ENCODE measurements around the gene NYAP1. TPM values are rescaled to one million over a fixed set of nuclear protein-coding genes. Genes with fewer than 3 reads are reported as not detected.

NYAP1 gene
- total and polyA plus RNA-seq, 2 of the 8 experiments (the other 6 are each of a cell fraction or from before 2014, with no cell fraction given): 1.9 to 4.6 TPM

DNA sequence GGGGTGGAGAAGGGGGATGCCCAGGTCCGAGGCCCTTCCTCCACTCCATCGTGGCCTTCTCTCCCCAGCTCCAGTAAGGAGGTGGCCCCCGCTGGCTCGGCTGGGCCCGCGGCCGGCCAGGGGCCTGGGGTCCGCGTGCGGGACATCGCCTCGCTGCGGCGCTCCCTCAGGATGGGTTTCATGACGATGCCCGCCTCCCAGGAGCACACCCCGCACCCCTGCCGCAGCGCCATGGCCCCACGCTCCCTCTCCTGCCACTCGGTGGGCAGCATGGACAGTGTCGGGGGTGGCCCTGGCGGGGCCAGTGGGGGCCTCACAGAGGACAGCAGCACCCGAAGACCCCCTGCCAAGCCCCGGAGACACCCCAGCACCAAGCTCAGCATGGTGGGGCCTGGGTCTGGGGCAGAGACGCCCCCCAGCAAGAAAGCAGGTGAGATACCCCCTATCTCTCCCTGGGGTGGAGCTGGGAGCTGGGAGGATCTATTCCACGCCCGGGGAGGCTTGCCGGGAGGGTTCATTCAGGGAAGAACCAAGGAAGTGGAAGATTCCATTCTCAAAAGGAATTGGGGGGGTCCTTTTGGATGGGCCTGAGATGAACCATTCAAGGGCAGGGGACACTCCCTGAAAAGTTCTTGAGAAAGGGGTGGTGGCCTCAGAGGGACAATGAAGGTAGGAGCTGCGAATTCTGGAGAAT, 3.2 kb downstream of the NYAP1 start:
- no peaks in the 10 kb centered on the region; a peak in 1 of 4 replicates for H3K79me2 ChIP-seq (ENCODE audit: control insufficient read depth in 1 of 2, insufficient read depth in 2 of 2, low read length in 2 of 2)
- H3K79me1 ChIP-seq (ENCODE audit: low read depth, low read length): no peaks in the 10 kb centered on the region
- H3K9me3 ChIP-seq (ENCODE audit: insufficient read depth in 2 of 2, low read depth in 1 of 2, low read length in 1 of 2): no peaks in the 10 kb centered on the region
- no peak overlapping the region for H2BK120ac ChIP-seq (replicated peaks; ENCODE audit: low read depth, low read length)
- no peak overlapping the region for H2BK15ac ChIP-seq (ENCODE audit: low read length)
- H3K27me3 ChIP-seq (replicated peaks in 1 of 4; ENCODE audit: control insufficient read depth in 3 of 4, extremely low read depth in 1 of 4, insufficient read depth in 3 of 4, low read length in 3 of 4): no peaks in the 10 kb centered on the region
- H2BK12ac ChIP-seq (ENCODE audit: low read depth, low read length): 0 out of 2 replicates have a peak overlapping the region, but pooled peaks have one; percentile 39
- H3K9ac ChIP-seq (replicated peaks in 1 of 4; ENCODE audit: extremely low read depth in 1 of 4, low read depth in 3 of 4, low read length in 3 of 4): no peak overlapping the region; a peak in 1 of 7 replicates
- H4K8ac ChIP-seq (ENCODE audit: extremely low read depth, insufficient read depth, low read length): peak overlapping the region; percentile 19; the same call in 1 of the 2 replicates
- 0 out of 4 replicates have a peak overlapping the region, but pooled peaks of 1 of the 2 experiments have one; percentile 11 for H3K4me2 ChIP-seq (ENCODE audit: insufficient read depth in 1 of 2, low read depth in 2 of 2, low read length in 2 of 2)
- no peak overlapping the region for H2AFZ ChIP-seq (ENCODE audit: low read length)
- peaks cover 8% of the 10 kb centered on the region; the same call in 1 of the 2 replicates for H3K23me2 ChIP-seq (ENCODE audit: low read depth, low read length)
- no peak overlapping the region for H2AK5ac ChIP-seq (ENCODE audit: low read depth, low read length)
- H2BK20ac ChIP-seq (ENCODE audit: low read length): no peak overlapping the region
- ChIA-PET CTCF (ENCODE audit: partially characterized antibody) (interaction anchor here (0.8 to 2.3 kb wide), 7 partner anchors 10 to 77 kb away, joined by 3 to 6 read pairs (median 3); no protein-coding TSS in a partner anchor), POLR2A (ENCODE audit: partially characterized antibody) (interaction anchor here (1.0 to 2.1 kb wide), 5 partner anchors 58 to 365 kb away, joined by 3 to 6 read pairs (median 3); partner anchors contain the start of genes MEPCE, SLC12A9 and ZCWPW1)
- peaks cover 0 to 7% of the 10 kb centered on the region in 2 experiments for H4K20me1 ChIP-seq (replicated peaks in 1 of 2; ENCODE audit: control insufficient read depth in 1 of 2, insufficient read depth in 2 of 2, low read length in 2 of 2)
- H3K27ac ChIP-seq (ENCODE audit: low read depth, low read length): no peak overlapping the region
- no peak overlapping the region for H3K4me3 ChIP-seq (ENCODE audit: extremely low read depth in 1 of 4, insufficient read depth in 2 of 4, low read depth in 3 of 4, low read length in 4 of 4)
- peaks cover 2 to 22% (median 14%) of the 10 kb centered on the region in 4 experiments for H3K4me1 ChIP-seq (replicated peaks in 1 of 4; ENCODE audit: control insufficient read depth in 3 of 4, insufficient read depth in 4 of 4, low read length in 3 of 4)
- no peak overlapping the region for H3K18ac ChIP-seq (ENCODE audit: extremely low read depth, low read length)
- FAIRE-seq (no peak), DNase-seq (ENCODE audit: low read depth in 1 of 2, low spot score in 2 of 2) (no peak)
- peaks cover 0 to 9% (median 0%) of the 10 kb centered on the region in 4 experiments; a peak in 3 of 8 replicates for H3K36me3 ChIP-seq (ENCODE audit: control insufficient read depth in 2 of 4, insufficient read depth in 4 of 4, low read length in 3 of 4)
- H2BK5ac ChIP-seq (ENCODE audit: low read depth, low read length): no peak overlapping the region
- no peak overlapping the region for H3K23ac ChIP-seq (ENCODE audit: insufficient read length)
- no peak overlapping the region for H3K14ac ChIP-seq (ENCODE audit: insufficient read length)
- WGBS, 2 experiments (ENCODE audit: extremely low coverage in 1 of 2, insufficient coverage in 1 of 2, insufficient read length in 1 of 2, insufficient replicate concordance in 2 of 2, low coverage in 1 of 2, low lambda C conversion rate in 2 of 2, missing lambda C conversion rate in 1 of 2): 91% methylated on average over 25 of the region's 30 CpGs; no CpG with 5 or more reads in 1 of the 2 experiments
- no peak overlapping the region for H3K56ac ChIP-seq (replicated peaks; ENCODE audit: insufficient read length, low read depth, low read length)
- H3K4ac ChIP-seq (replicated peaks; ENCODE audit: insufficient read length, low read depth, low read length): no peak overlapping the region
- peak overlapping the region; percentile 69 for H4K91ac ChIP-seq (replicated peaks; ENCODE audit: insufficient read length, low read length)
- no peak overlapping the region for H4K5ac ChIP-seq (ENCODE audit: insufficient read length, low read depth, low read length)
- no peak for TF ChIP-seq CHD2 (IDR thresholded peaks at IDR 0.05; ENCODE audit: low read length)
- TF ChIP-seq PHF8 (conservative IDR thresholded peaks at IDR 0.05; ENCODE audit: low read depth, low read length): no peak
- no peak for TF ChIP-seq SP2 (IDR thresholded peaks at IDR 0.05; ENCODE audit: low read length)
- no peak for TF ChIP-seq KDM5A (IDR thresholded peaks at IDR 0.05; ENCODE audit: low read length)
- TF ChIP-seq TCF12 (IDR thresholded peaks at IDR 0.05; ENCODE audit: low read depth, low read length): no peak
- TF ChIP-seq E2F6 (IDR thresholded peaks at IDR 0.05): no peak
- TF ChIP-seq CHD1 (IDR thresholded peaks at IDR 0.05; ENCODE audit: low read depth, low read length): peak; percentile 87
- no peak for TF ChIP-seq SP4 (IDR thresholded peaks at IDR 0.05; ENCODE audit: low read length)
- TF ChIP-seq CTBP2 (IDR thresholded peaks at IDR 0.05; ENCODE audit: borderline replicate concordance, insufficient read depth, insufficient read length, low read length): no peak
- peak in 1 of 2 experiments; percentile 99; a peak in 2 of 3 replicates for TF ChIP-seq EP300 (IDR thresholded peaks at IDR 0.05; ENCODE audit: borderline replicate concordance in 1 of 2, low read depth in 2 of 2, low read length in 2 of 2)
- peak; percentile 92 for TF ChIP-seq JUND (IDR thresholded peaks at IDR 0.05; ENCODE audit: low read length)
- no peak for TF ChIP-seq NRF1 (IDR thresholded peaks at IDR 0.05; ENCODE audit: low read depth, low read length)

All from H1 (cell line).